Smooth muscle cell (in vitro differentiated cells): Measurements from ENCODE around the gene RNF225. TPM values are rescaled to one million over a fixed set of nuclear protein-coding genes. Genes with fewer than 3 reads are reported as not detected.

Experiments used
- DNase-seq: peaks from one replicate; lab custom pipeline; 2025; ENCODE audit not compliant: unreplicated experiment; lab: John Stamatoyannopoulos, UW
- H2AFZ ChIP-seq: fragments of 200-600 bp; sonication (generic); 2 replicates; pipeline ENCODE4 v1.6.0; 2016; ENCODE audit warnings: antibody characterized with exemption, low read depth, mild to moderate bottlenecking
- H3F3A ChIP-seq: fragments of 200-600 bp; sonication (generic); 2 replicates; pipeline ENCODE4 v1.6.0; 2017; ENCODE audit warnings: antibody characterized with exemption, low read depth
- H3K27ac ChIP-seq: fragments of 200-600 bp; sonication (generic); 2 replicates; pipeline ENCODE4 v1.5.1; 2016; ENCODE audit warnings: low read depth, mild to moderate bottlenecking
- H3K27me3 ChIP-seq: fragments of 200-600 bp; sonication (generic); 2 replicates; pipeline ENCODE4 v1.6.1; 2016; ENCODE audit warnings: low read depth, mild to moderate bottlenecking
- H3K36me3 ChIP-seq: fragments of 200-600 bp; sonication (generic); 2 replicates; pipeline ENCODE4 v1.5.1; 2016; ENCODE audit warnings: low read depth
- H3K4me1 ChIP-seq: fragments of 200-600 bp; sonication (generic); 2 replicates; pipeline ENCODE4 v1.5.1; 2016; ENCODE audit warnings: low read depth
- H3K4me2 ChIP-seq: fragments of 200-600 bp; sonication (generic); 2 replicates; pipeline ENCODE4 v1.6.0; 2016; ENCODE audit warnings: mild to moderate bottlenecking
- H3K4me3 ChIP-seq: fragments of 200-600 bp; sonication (generic); 2 replicates; pipeline ENCODE4 v1.5.1; 2016; ENCODE audit warnings: mild to moderate bottlenecking
- H3K79me2 ChIP-seq: fragments of 200-600 bp; sonication (generic); 2 replicates; pipeline ENCODE4 v1.6.0; 2016; ENCODE audit warnings: low read depth, mild to moderate bottlenecking
- H3K9ac ChIP-seq: fragments of 200-600 bp; sonication (generic); 2 replicates; pipeline ENCODE4 v1.6.0; 2016; ENCODE audit warnings: low read depth
- H3K9me3 ChIP-seq: fragments of 200-600 bp; sonication (generic); replicated peaks from 2 replicates; pipeline ENCODE4 v1.5.1; 2016; ENCODE audit warnings: low read depth
- H4K20me1 ChIP-seq: fragments of 200-600 bp; sonication (generic); 2 replicates; pipeline ENCODE4 v1.6.0; 2016; ENCODE audit warnings: low read depth
- WGBS: methylation state at CpG from one replicate; pipeline ENCODE4 v1.1.7; 2016; ENCODE audit warnings: low lambda C conversion rate; 5-methylcytosine and 5-hydroxymethylcytosine counted together
- polyA plus RNA-seq: library from polyadenylated mRNA; unstranded; fragments of >200 nt; fragmentation: Nextera tagmentation; extraction: Ambion mirVana; gene quantifications from 2 replicates; pipeline ENCODE4 v1.2.1, GENCODE V29; 2016
- total RNA-seq: library from RNA; depleted of rRNA; stranded (reverse); fragments of >200 nt; gene quantifications from 2 replicates; pipeline ENCODE4 v1.2.3, GENCODE V29; 2014
- TF ChIP-seq, protein P1 (sequence below): fragments of 200-600 bp; sonication (generic); IDR thresholded peaks from 2 replicates; pipeline ENCODE4 v1.5.1; 2017; ENCODE audit warnings: borderline replicate concordance, mild to moderate bottlenecking, antibody characterized with exemption; ENCODE audit not compliant: insufficient read depth, poor library complexity, severe bottlenecking

The RNF225 gene
- total and polyA plus RNA-seq, 2 experiments from 2014 or later: 0.96 TPM; not detected in 1

DNA sequence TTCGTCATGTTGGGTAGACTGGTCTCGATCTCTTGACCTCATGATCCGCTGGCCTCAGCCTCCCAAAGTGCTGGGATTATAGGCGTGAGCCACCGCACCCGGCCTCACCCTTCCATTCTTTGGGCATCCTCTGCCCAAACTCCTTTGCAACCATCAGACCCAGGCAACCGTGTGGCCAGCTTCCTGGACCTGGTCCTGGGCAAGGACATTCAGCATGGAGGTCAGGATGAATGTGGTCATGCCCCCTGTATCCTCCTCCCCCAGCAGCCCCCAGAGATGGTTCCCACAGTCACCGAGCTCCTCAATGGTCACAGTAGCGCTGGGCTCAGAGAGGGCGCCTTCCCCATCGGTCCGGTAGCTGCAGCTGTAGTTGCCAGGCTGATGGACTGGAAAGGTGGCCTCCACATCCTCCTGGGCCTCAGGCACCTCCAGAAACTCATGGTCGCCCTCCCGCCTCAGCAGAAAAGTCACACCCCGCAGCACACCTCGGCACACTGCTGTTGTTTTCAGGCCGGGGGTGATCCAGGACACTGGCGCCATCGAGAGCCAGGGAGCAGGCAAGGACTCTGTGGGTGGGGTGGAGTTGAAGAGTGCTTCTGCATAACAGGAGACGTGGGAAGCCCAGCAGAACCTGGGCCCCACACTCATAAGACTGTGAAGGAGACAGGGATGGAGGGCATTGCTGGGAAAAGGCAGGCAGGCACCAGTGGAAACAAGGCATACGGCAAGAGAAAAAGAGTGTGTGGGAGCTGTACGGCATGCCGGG, 43.3 kb upstream of the RNF225 start:
- no peaks in the 10 kb centered on the region for H3K9me3 ChIP-seq
- no peaks in the 10 kb centered on the region for H3F3A ChIP-seq
- no peak overlapping the region for H3K4me2 ChIP-seq
- H3K36me3 ChIP-seq: no peaks in the 10 kb centered on the region
- H2AFZ ChIP-seq: no peak overlapping the region
- H3K79me2 ChIP-seq: peaks cover 24% of the 10 kb centered on the region
- H3K4me3 ChIP-seq: no peak overlapping the region
- H4K20me1 ChIP-seq: no peaks in the 10 kb centered on the region
- no peak overlapping the region for H3K9ac ChIP-seq
- WGBS: 93% methylated on average over 23 of the region's 23 CpGs
- peaks cover 8% of the 10 kb centered on the region for H3K4me1 ChIP-seq
- TF ChIP-seq, protein P1, sequence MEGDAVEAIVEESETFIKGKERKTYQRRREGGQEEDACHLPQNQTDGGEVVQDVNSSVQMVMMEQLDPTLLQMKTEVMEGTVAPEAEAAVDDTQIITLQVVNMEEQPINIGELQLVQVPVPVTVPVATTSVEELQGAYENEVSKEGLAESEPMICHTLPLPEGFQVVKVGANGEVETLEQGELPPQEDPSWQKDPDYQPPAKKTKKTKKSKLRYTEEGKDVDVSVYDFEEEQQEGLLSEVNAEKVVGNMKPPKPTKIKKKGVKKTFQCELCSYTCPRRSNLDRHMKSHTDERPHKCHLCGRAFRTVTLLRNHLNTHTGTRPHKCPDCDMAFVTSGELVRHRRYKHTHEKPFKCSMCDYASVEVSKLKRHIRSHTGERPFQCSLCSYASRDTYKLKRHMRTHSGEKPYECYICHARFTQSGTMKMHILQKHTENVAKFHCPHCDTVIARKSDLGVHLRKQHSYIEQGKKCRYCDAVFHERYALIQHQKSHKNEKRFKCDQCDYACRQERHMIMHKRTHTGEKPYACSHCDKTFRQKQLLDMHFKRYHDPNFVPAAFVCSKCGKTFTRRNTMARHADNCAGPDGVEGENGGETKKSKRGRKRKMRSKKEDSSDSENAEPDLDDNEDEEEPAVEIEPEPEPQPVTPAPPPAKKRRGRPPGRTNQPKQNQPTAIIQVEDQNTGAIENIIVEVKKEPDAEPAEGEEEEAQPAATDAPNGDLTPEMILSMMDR: no peak
- no peak for DNase-seq
- no peak overlapping the region for H3K27ac ChIP-seq
- H3K27me3 ChIP-seq: no peaks in the 10 kb centered on the region

DNA sequence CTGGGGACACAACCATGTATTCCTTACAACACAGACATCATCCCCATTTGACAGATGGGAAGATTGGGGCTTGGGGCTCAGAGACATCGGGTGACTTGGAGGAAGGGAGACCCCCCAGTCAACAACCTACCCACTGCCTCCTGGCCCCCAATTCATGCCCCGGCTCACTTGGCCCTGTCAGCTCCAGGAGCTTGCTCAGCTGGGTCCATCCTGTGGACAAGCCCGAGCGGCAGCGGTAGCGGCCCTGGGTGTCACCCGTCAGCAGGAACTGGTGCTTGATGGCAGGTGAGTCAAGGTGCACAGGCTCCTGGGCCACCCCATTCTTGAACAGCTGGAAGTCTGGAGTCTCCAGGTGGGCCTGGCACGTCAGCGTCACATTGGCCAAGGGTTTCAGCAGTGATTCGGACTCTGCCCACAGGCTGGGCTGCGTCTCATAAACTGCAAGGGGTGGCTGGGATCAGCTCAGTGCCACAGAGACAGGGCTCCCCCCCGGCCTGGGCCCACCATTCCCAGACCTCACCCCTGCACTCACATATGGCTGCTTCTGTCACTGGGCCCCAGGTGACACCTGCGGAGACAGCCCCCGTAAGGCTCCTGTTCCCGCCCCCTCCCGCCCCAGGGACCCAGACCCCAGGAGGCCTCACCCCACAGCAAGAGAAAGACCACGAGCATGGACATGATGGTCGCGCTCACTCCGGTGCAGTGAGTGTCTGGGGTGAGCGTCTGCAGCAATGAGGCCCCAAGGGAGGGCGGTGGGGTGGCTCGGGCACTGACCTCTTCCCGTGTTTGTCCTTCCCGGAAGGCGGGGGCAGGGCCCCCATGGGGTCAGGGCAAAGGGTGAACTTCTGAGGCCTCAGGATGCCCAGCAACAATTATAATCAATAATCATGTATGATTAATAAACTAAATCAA, 42.4 kb upstream of the RNF225 start, which contains the start of gene A1BG:
Gene A1BG, minus strand, starts transcription at position 733 of the 912 bp plus-strand sequence. Its CDS starts 55 bp downstream, at position 678.
- Histone ChIP-seq H3K79me2 (peaks cover 18% of the 10 kb centered on the region), H3K4me1 (peaks cover 8% of the 10 kb centered on the region), H4K20me1 (no peaks in the 10 kb centered on the region), H3K27me3 (no peaks in the 10 kb centered on the region), H3K4me2 (no peak within 1 kb of the TSS), H2AFZ (no peak within 1 kb of the TSS), H3K36me3 (no peaks in the 10 kb centered on the region), H3K9me3 (no peaks in the 10 kb centered on the region), H3K9ac (no peak within 1 kb of the TSS), H3F3A (no peaks in the 10 kb centered on the region), H3K27ac (no peak within 1 kb of the TSS), H3K4me3 (no peak within 1 kb of the TSS)
- no peak for DNase-seq
- TF ChIP-seq, protein P1: no peak
- WGBS: 95% methylated on average over 25 of the region's 26 CpGs

DNA sequence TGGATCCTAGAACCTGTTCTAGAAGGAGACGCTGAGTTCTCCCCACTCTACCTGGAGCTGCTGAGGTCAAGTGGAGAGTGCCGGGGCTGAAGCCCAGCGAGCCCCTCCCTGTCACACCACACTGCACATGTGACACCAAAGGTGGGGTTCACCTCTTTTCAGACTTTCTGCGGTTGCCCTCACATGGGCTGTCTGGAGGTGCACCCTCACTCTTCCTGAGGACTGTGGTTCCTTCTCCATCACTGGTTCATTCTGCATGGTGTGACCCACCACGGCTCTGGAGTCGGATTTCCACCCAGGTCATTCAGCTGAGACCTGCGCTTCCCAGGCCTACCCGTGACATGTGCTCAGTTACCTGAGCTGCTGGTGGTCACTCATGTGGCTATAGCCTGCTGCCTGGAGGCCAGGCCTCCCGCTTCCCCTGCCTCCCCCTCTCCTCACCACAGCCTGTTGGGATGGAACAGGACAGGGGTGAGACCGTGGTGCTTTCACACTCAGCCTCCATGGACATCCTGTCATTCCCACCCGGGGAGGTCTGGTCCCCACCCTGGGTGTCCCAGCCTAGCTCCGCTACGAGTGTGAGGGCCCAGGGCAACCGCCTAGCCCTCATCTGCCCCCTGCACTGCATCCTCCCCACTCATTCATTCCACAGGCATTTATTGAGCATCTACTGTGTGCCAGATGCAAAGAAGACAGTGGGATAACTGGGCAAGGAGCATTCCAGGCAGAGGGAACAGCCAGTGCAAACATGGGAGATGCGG, 41.6 kb upstream of the RNF225 start:
- no peaks in the 10 kb centered on the region for H3F3A ChIP-seq
- peaks cover 9% of the 10 kb centered on the region for H3K79me2 ChIP-seq
- H3K9ac ChIP-seq: no peak overlapping the region
- no peak for DNase-seq
- WGBS: 94% methylated on average over 15 of the region's 15 CpGs
- H4K20me1 ChIP-seq: no peaks in the 10 kb centered on the region
- no peak overlapping the region for H3K4me3 ChIP-seq
- no peaks in the 10 kb centered on the region for H3K9me3 ChIP-seq
- H3K4me1 ChIP-seq: no peaks in the 10 kb centered on the region
- H3K27me3 ChIP-seq: no peaks in the 10 kb centered on the region
- no peak overlapping the region for H2AFZ ChIP-seq
- H3K36me3 ChIP-seq: no peaks in the 10 kb centered on the region
- H3K27ac ChIP-seq: no peak overlapping the region
- no peak overlapping the region for H3K4me2 ChIP-seq
- TF ChIP-seq, protein P1: no peak
